HAP-1 (cell line): ENCODE data around the gene C11orf42.
A peak's percentile ranks its signal among the peaks of the same experiment; 100 is the strongest.
"Not testable (repeated sequence)": the region's sequence is repeated elsewhere in the genome, so short reads cannot be mapped to it uniquely, and the experiment has no call there.

Experiments
- DNase-seq, 2 experiments: peaks; one replicate each; pipeline ENCODE4 v3.0.0-alpha.2; 2016 to 2020; ENCODE audit warnings: low spot score in 2 of 2
- H3K27me3 ChIP-seq: fragments of 250-450 bp; sonication (Bioruptor Pico); 2 replicates; pipeline ENCODE4 v1.5.1; 2020; ENCODE audit warnings: low read depth, mild to moderate bottlenecking, moderate library complexity
- H3K36me3 ChIP-seq: fragments of 250-450 bp; sonication (Bioruptor Pico); replicated peaks from 2 replicates; pipeline ENCODE4 v1.5.1; 2020; ENCODE audit warnings: mild to moderate bottlenecking
- H3K4me1 ChIP-seq: fragments of 250-450 bp; sonication (Bioruptor Pico); 2 replicates; pipeline ENCODE4 v1.5.1; 2020; ENCODE audit warnings: mild to moderate bottlenecking
- H3K4me3 ChIP-seq: fragments of 250-450 bp; sonication (Bioruptor Pico); 2 replicates; pipeline ENCODE4 v1.5.1; 2020; ENCODE audit warnings: mild to moderate bottlenecking, moderate library complexity
- H3K9me3 ChIP-seq: fragments of 250-450 bp; sonication (Bioruptor Pico); 2 replicates; pipeline ENCODE4 v1.5.1; 2020; ENCODE audit warnings: mild to moderate bottlenecking, moderate library complexity
- in situ Hi-C: fragments of 300-500 bp; cut with MboI; formaldehyde crosslinking; loops from 3 replicates; pipeline ENCODE4 v1.14.3; 2020; ENCODE audit warnings: low sequenced_read_pairs, inconsistent platforms, mixed read lengths

C11orf42 gene

GRCh38 chr11:6232899-6233298 lies 27.5 kb downstream of the C11orf42 start:
- in situ Hi-C loops: no loop called here
- Histone ChIP-seq H3K27me3 (no peaks in the 10 kb centered on the region), H3K4me1 (peaks cover 8% of the 10 kb centered on the region), H3K36me3 (no peaks in the 10 kb centered on the region), H3K9me3 (no peaks in the 10 kb centered on the region), H3K4me3 (no peak overlapping the region)
- DNase-seq: no peak

GRCh38 chr11:6233984-6234386 lies 28.6 kb downstream of the C11orf42 start:
- in situ Hi-C loops: no loop called here

GRCh38 chr11:6234387-6235107 lies 29.2 kb downstream of the C11orf42 start, which contains the start of gene FHIP1B:
FHIP1B (minus strand) TSS chr11:6234636; CDS start chr11:6224516, 10,120 bp downstream.
- Histone ChIP-seq H3K9me3 (no peaks in the 10 kb centered on the region), H3K27me3 (no peaks in the 10 kb centered on the region), H3K36me3 (no peaks in the 10 kb centered on the region), H3K4me1 (peaks cover 8% of the 10 kb centered on the region), H3K4me3 (peak within 1 kb of the TSS; percentile 85)
- peak; percentile 98 to 100 for DNase-seq
- in situ Hi-C loops: no loop called here

More at GRCh38 chr11:6233984-6234386, 28.6 kb downstream of the C11orf42 start:
- no peaks in the 10 kb centered on the region for H3K9me3 ChIP-seq
- no peaks in the 10 kb centered on the region for H3K27me3 ChIP-seq
- H3K36me3 ChIP-seq: no peaks in the 10 kb centered on the region
- DNase-seq: no peak
- H3K4me1 ChIP-seq: peaks cover 8% of the 10 kb centered on the region
- peak overlapping the region; percentile 85 for H3K4me3 ChIP-seq

- H3K27me3 ChIP-seq: no peaks in the 10 kb centered on the region
- no peaks in the 10 kb centered on the region for H3K9me3 ChIP-seq
- H3K36me3 ChIP-seq: no peaks in the 10 kb centered on the region
- in situ Hi-C loops: no loop called here
- H3K4me1 ChIP-seq: peaks cover 8% of the 10 kb centered on the region
- no peak for DNase-seq
- no peak overlapping the region for H3K4me3 ChIP-seq
Measured at GRCh38 chr11:6237266-6237665, 31.9 kb downstream of the C11orf42 start.

GRCh38 chr11:6237761-6238302 lies 32.5 kb downstream of the C11orf42 start:
- in situ Hi-C loops: no loop called here
- DNase-seq: no peak
- Histone ChIP-seq H3K36me3 (no peaks in the 10 kb centered on the region), H3K27me3 (no peaks in the 10 kb centered on the region), H3K4me1 (peaks cover 8% of the 10 kb centered on the region), H3K9me3 (no peaks in the 10 kb centered on the region), H3K4me3 (no peak overlapping the region)

GRCh38 chr11:6238902-6239301 lies 33.5 kb downstream of the C11orf42 start, which contains the start of gene CNGA4:
CNGA4 (plus strand) TSS chr11:6239089; CDS start chr11:6239207, 118 bp downstream.
- Histone ChIP-seq H3K4me1 (peaks cover 4% of the 10 kb centered on the region; the same call in 1 of the 2 replicates), H3K9me3 (no peaks in the 10 kb centered on the region)
- in situ Hi-C loops: no loop called here

GRCh38 chr11:6240139-6240538 lies 34.8 kb downstream of the C11orf42 start:
- peaks cover 3% of the 10 kb centered on the region; the same call in 1 of the 2 replicates for H3K4me1 ChIP-seq
- in situ Hi-C loops: no loop called here
- H3K27me3 ChIP-seq: no peaks in the 10 kb centered on the region; the same call in 1 of the 2 replicates
- H3K36me3 ChIP-seq: no peaks in the 10 kb centered on the region
- no peaks in the 10 kb centered on the region for H3K9me3 ChIP-seq
- DNase-seq: no peak
- no peak overlapping the region for H3K4me3 ChIP-seq

More at GRCh38 chr11:6238902-6239301, 33.5 kb downstream of the C11orf42 start, which contains the start of gene CNGA4:
- H3K36me3 ChIP-seq: no peaks in the 10 kb centered on the region
- H3K4me3 ChIP-seq: no peak within 1 kb of the TSS
- no peak for DNase-seq
- H3K27me3 ChIP-seq: no peaks in the 10 kb centered on the region

GRCh38 chr11:6240781-6241180 lies 35.4 kb downstream of the C11orf42 start:
- Histone ChIP-seq H3K27me3 (no peaks in the 10 kb centered on the region; the same call in 1 of the 2 replicates), H3K4me3 (no peak overlapping the region), H3K4me1 (no peaks in the 10 kb centered on the region), H3K9me3 (no peaks in the 10 kb centered on the region), H3K36me3 (no peaks in the 10 kb centered on the region)
- in situ Hi-C loops: no loop called here
- no peak for DNase-seq

GRCh38 chr11:6241316-6241715 lies 36.0 kb downstream of the C11orf42 start:
- Histone ChIP-seq H3K27me3 (no peaks in the 10 kb centered on the region; the same call in 1 of the 2 replicates), H3K36me3 (no peaks in the 10 kb centered on the region), H3K9me3 (no peaks in the 10 kb centered on the region), H3K4me3 (no peak overlapping the region), H3K4me1 (no peaks in the 10 kb centered on the region)
- in situ Hi-C loops: no loop called here
- DNase-seq: no peak

- in situ Hi-C loops: no loop called here
- no peaks in the 10 kb centered on the region for H3K9me3 ChIP-seq
- H3K4me3 ChIP-seq: no peak overlapping the region
- no peaks in the 10 kb centered on the region for H3K36me3 ChIP-seq
- no peaks in the 10 kb centered on the region; the same call in 1 of the 2 replicates for H3K27me3 ChIP-seq
- no peaks in the 10 kb centered on the region for H3K4me1 ChIP-seq
- no peak for DNase-seq
Measured at GRCh38 chr11:6245536-6245935, 40.2 kb downstream of the C11orf42 start.

- Histone ChIP-seq H3K9me3 (no peaks in the 10 kb centered on the region), H3K4me1 (no peaks in the 10 kb centered on the region), H3K27me3 (no peaks in the 10 kb centered on the region; the same call in 1 of the 2 replicates), H3K36me3 (no peaks in the 10 kb centered on the region), H3K4me3 (no peak overlapping the region)
- no peak for DNase-seq
- in situ Hi-C loops: no loop called here
Measured at GRCh38 chr11:6248248-6248647, 42.9 kb downstream of the C11orf42 start.

GRCh38 chr11:6248897-6249296 lies 43.5 kb downstream of the C11orf42 start:
- H3K4me3 ChIP-seq, H3K4me1 ChIP-seq, DNase-seq, in situ Hi-C loops, H3K9me3 ChIP-seq, H3K36me3 ChIP-seq, H3K27me3 ChIP-seq: not testable (repeated sequence)

GRCh38 chr11:6249770-6250555 lies 44.6 kb downstream of the C11orf42 start:
- Histone ChIP-seq H3K36me3 (no peaks in the 10 kb centered on the region), H3K4me3 (no peak overlapping the region), H3K4me1 (no peaks in the 10 kb centered on the region), H3K27me3 (no peaks in the 10 kb centered on the region), H3K9me3 (no peaks in the 10 kb centered on the region)
- no peak for DNase-seq
- in situ Hi-C loops: no loop called here
